ENCODE measurements around the gene RALGAPA2. TPM values are rescaled to one million over a fixed set of nuclear protein-coding genes. Genes with fewer than 3 reads are reported as not detected.

RALGAPA2 gene
- total RNA-seq, 4 donors from 2014 or later: 89.7 to 126 (median 97.8) TPM

GRCh38 chr20:20741087-20742045 lies 28.9 kb upstream of the RALGAPA2 start:
- TF ChIP-seq POLR2A (IDR thresholded peaks at IDR 0.05): no peak
- no peak for TF ChIP-seq CTCF (IDR thresholded peaks at IDR 0.05)
- Histone ChIP-seq H3K4me1 (peaks cover 53 to 55% of the 10 kb centered on the region in 2 donors), H3K27ac (peak overlapping the region; percentile 72 to 92 (median 79)), H3K4me3 (replicated peaks in 1 of 3) (no peak overlapping the region), H3K27me3 (no peaks in the 10 kb centered on the region), H3K36me3 (no peaks in the 10 kb centered on the region), H3K9me3 (no peaks in the 10 kb centered on the region)
- DNase-seq: peak; percentile 79 to 84
- intact Hi-C loops (cut with DNase I): no loop called here
- 32 to 41% methylated on average over 10 of the region's 10 CpGs for WGBS, 2 donors

GRCh38 chr20:20740541-20740940 lies 28.1 kb upstream of the RALGAPA2 start:
- H3K27ac ChIP-seq: peak overlapping the region; percentile 72 to 92 (median 79)
- TF ChIP-seq CTCF (IDR thresholded peaks at IDR 0.05) (no peak), POLR2A (IDR thresholded peaks at IDR 0.05) (no peak)
- 59% methylated on average over 4 of the region's 4 CpGs for WGBS, 2 donors

GRCh38 chr20:20737158-20737557 lies 24.7 kb upstream of the RALGAPA2 start:
- intact Hi-C loops (cut with DNase I): no loop called here
- peaks cover 32 to 39% of the 10 kb centered on the region in 2 donors for H3K4me1 ChIP-seq
- peak in 1 of 2 donors; percentile 20 for DNase-seq
- WGBS, 2 donors: 40 to 59% methylated on average over 2 of the region's 2 CpGs
- no peaks in the 10 kb centered on the region for H3K36me3 ChIP-seq
- H3K27me3 ChIP-seq: no peaks in the 10 kb centered on the region
- no peak for TF ChIP-seq CTCF (IDR thresholded peaks at IDR 0.05)
- no peak for TF ChIP-seq POLR2A (IDR thresholded peaks at IDR 0.05)
- no peak overlapping the region for H3K27ac ChIP-seq
- no peak overlapping the region for H3K4me3 ChIP-seq (replicated peaks in 1 of 3)
- no peaks in the 10 kb centered on the region for H3K9me3 ChIP-seq

More at GRCh38 chr20:20740541-20740940, 28.1 kb upstream of the RALGAPA2 start:
- intact Hi-C loops (cut with DNase I): no loop called here
- Histone ChIP-seq H3K36me3 (no peaks in the 10 kb centered on the region), H3K4me3 (replicated peaks in 1 of 3) (no peak overlapping the region), H3K4me1 (peaks cover 53% of the 10 kb centered on the region in 2 donors), H3K9me3 (no peaks in the 10 kb centered on the region), H3K27me3 (no peaks in the 10 kb centered on the region)
- no peak for DNase-seq

GRCh38 chr20:20736303-20736702 lies 23.9 kb upstream of the RALGAPA2 start:
- WGBS, 2 donors: 91 to 93% methylated on average over 6 of the region's 6 CpGs
- no peak overlapping the region for H3K27ac ChIP-seq
- no peaks in the 10 kb centered on the region for H3K36me3 ChIP-seq
- intact Hi-C loops (cut with DNase I): no loop called here
- peaks cover 28 to 37% of the 10 kb centered on the region in 2 donors for H3K4me1 ChIP-seq
- no peaks in the 10 kb centered on the region for H3K9me3 ChIP-seq
- DNase-seq: no peak
- no peak overlapping the region for H3K4me3 ChIP-seq (replicated peaks in 1 of 3)
- no peaks in the 10 kb centered on the region for H3K27me3 ChIP-seq
- no peak for TF ChIP-seq CTCF (IDR thresholded peaks at IDR 0.05)
- TF ChIP-seq POLR2A (IDR thresholded peaks at IDR 0.05): no peak

GRCh38 chr20:20734475-20734948 lies 22.1 kb upstream of the RALGAPA2 start:
- peaks cover 23 to 33% of the 10 kb centered on the region in 2 donors for H3K4me1 ChIP-seq
- H3K4me3 ChIP-seq (replicated peaks in 1 of 3): no peak overlapping the region
- intact Hi-C loops (cut with DNase I): no loop called here
- H3K36me3 ChIP-seq: no peaks in the 10 kb centered on the region
- peak overlapping the region in 2 of 3 donors; percentile 14 to 80 for H3K27ac ChIP-seq
- no peaks in the 10 kb centered on the region for H3K9me3 ChIP-seq
- H3K27me3 ChIP-seq: no peaks in the 10 kb centered on the region
- WGBS, 2 donors: 52 to 57% methylated on average over 3 of the region's 3 CpGs
- TF ChIP-seq POLR2A (IDR thresholded peaks at IDR 0.05): no peak
- TF ChIP-seq CTCF (IDR thresholded peaks at IDR 0.05): no peak
- DNase-seq: no peak

Measured in thyroid gland (tissue), 4 donors.